Measurements from ENCODE around the gene SALL3. TPM values are rescaled to one million over a fixed set of nuclear protein-coding genes. Genes with fewer than 3 reads are reported as not detected.

The SALL3 gene
- total RNA-seq, 2 donors from 2014 or later = 0.05 TPM; not detected in 1

- Histone ChIP-seq H3K27ac (no peak overlapping the region), H3K9ac (ENCODE audit: low read depth in 2 of 2, low read length in 2 of 2) (no peak overlapping the region), H3K4me1 (no peaks in the 10 kb centered on the region), H3K4me3 (no peak overlapping the region), H3K9me3 (no peaks in the 10 kb centered on the region), H3K27me3 (no peaks in the 10 kb centered on the region), H3K36me3 (no peaks in the 10 kb centered on the region)
- no peak for TF ChIP-seq CTCF (IDR thresholded peaks at IDR 0.05)
- intact Hi-C loops (cut with DNase I) = no loop called here
- no peak for DNase-seq
Measured at GRCh38 chr18:79013869-79014268, 34.3 kb downstream of the SALL3 start.

GRCh38 chr18:79018911-79019310 lies 39.3 kb downstream of the SALL3 start:
- no peak overlapping the region for H3K9ac ChIP-seq (ENCODE audit: low read depth in 2 of 2, low read length in 2 of 2)
- no peak overlapping the region for H3K4me3 ChIP-seq
- H3K9me3 ChIP-seq = no peaks in the 10 kb centered on the region
- no peak for DNase-seq
- no peak for TF ChIP-seq CTCF (IDR thresholded peaks at IDR 0.05)
- intact Hi-C loops (cut with DNase I) = no loop called here
- H3K27ac ChIP-seq = no peak overlapping the region
- no peaks in the 10 kb centered on the region for H3K4me1 ChIP-seq
- H3K36me3 ChIP-seq = no peaks in the 10 kb centered on the region
- no peaks in the 10 kb centered on the region for H3K27me3 ChIP-seq

GRCh38 chr18:79019881-79020280 lies 40.3 kb downstream of the SALL3 start:
- H3K27ac ChIP-seq = no peak overlapping the region
- no peak for TF ChIP-seq CTCF (IDR thresholded peaks at IDR 0.05)
- no peaks in the 10 kb centered on the region for H3K27me3 ChIP-seq
- no peaks in the 10 kb centered on the region for H3K4me1 ChIP-seq
- H3K4me3 ChIP-seq = no peak overlapping the region
- no peaks in the 10 kb centered on the region for H3K9me3 ChIP-seq
- H3K9ac ChIP-seq (ENCODE audit: low read depth in 2 of 2, low read length in 2 of 2) = no peak overlapping the region
- H3K36me3 ChIP-seq = no peaks in the 10 kb centered on the region
- intact Hi-C loops (cut with DNase I) = no loop called here
- no peak for DNase-seq

- H3K36me3 ChIP-seq = no peaks in the 10 kb centered on the region
- intact Hi-C loops (cut with DNase I) = no loop called here
- no peak overlapping the region for H3K4me3 ChIP-seq
- H3K27me3 ChIP-seq = no peaks in the 10 kb centered on the region
- TF ChIP-seq CTCF (IDR thresholded peaks at IDR 0.05) = no peak
- H3K9ac ChIP-seq (ENCODE audit: low read depth in 2 of 2, low read length in 2 of 2) = no peak overlapping the region
- H3K9me3 ChIP-seq = no peaks in the 10 kb centered on the region
- H3K27ac ChIP-seq = no peak overlapping the region
- no peak for DNase-seq
- H3K4me1 ChIP-seq = no peaks in the 10 kb centered on the region
Measured at GRCh38 chr18:79022603-79023002, 43.0 kb downstream of the SALL3 start.

- H3K27me3 ChIP-seq = no peaks in the 10 kb centered on the region
- no peak overlapping the region for H3K9ac ChIP-seq (ENCODE audit: low read depth in 2 of 2, low read length in 2 of 2)
- H3K4me1 ChIP-seq = no peaks in the 10 kb centered on the region
- intact Hi-C loops (cut with DNase I) = no loop called here
- no peaks in the 10 kb centered on the region for H3K9me3 ChIP-seq
- no peak for TF ChIP-seq CTCF (IDR thresholded peaks at IDR 0.05)
- no peak for DNase-seq
- H3K27ac ChIP-seq = no peak overlapping the region
- no peak overlapping the region for H3K4me3 ChIP-seq
- H3K36me3 ChIP-seq = no peaks in the 10 kb centered on the region
Measured at GRCh38 chr18:79026491-79026890, 46.9 kb downstream of the SALL3 start.

GRCh38 chr18:79030680-79031079 lies 51.1 kb downstream of the SALL3 start:
- H3K27ac ChIP-seq = no peak overlapping the region
- no peak for DNase-seq

More at GRCh38 chr18:79030680-79031079, 51.1 kb downstream of the SALL3 start:
- Histone ChIP-seq H3K36me3 (no peaks in the 10 kb centered on the region), H3K9me3 (no peaks in the 10 kb centered on the region), H3K4me1 (no peaks in the 10 kb centered on the region), H3K9ac (ENCODE audit: low read depth in 2 of 2, low read length in 2 of 2) (no peak overlapping the region), H3K27me3 (no peaks in the 10 kb centered on the region), H3K4me3 (no peak overlapping the region)
- no peak for TF ChIP-seq CTCF (IDR thresholded peaks at IDR 0.05)
- intact Hi-C loops (cut with DNase I) = no loop called here
